MV-4-11 (cell line): ENCODE measurements around the gene PROCA1.
"Not testable (repeated sequence)": the region's sequence is repeated elsewhere in the genome, so short reads cannot be mapped to it uniquely, and the experiment has no call there.

ENCODE experiments used
- DNase-seq: peaks from one replicate; lab custom pipeline; 2025; lab: John Stamatoyannopoulos, UW

Gene PROCA1

DNA sequence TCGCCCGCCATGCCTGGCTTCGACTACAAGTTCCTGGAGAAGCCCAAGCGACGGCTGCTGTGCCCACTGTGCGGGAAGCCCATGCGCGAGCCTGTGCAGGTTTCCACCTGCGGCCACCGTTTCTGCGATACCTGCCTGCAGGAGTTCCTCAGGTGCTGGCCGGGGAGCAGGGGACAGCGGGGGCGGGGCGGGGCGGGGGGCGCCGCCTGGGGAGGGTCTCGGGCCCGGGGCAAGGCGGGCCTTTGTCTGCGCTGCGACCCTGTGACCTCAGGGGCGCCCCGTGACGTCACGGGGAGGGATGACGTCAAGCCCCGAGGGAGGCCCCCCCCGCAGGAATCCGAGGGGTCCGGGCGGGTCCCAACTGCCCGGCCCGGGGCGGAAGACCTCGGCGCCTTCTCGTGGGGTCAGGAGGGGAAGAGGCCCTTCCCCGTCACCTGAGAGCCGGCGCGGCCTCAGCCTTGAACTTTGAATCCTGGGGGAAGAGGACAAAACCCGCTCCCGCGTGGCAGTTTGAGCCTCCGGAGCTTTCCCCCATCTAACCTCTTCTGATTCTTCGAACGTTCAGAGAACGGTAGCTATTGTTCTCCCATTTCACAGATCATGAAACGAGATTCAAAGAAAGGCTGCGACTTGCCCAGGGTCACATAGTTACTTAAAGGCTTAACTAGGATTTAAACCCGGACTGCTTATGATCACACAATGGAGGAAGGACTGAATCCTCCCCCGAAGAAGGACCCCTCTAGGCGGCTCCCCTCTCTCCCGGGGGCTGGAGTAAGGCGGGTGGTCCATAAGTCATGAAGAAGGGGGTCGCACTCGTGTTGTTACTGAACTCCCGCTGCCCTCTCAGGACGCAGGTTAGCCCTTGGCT, 32.6 kb upstream of the PROCA1 start:
- no peak for DNase-seq

DNA sequence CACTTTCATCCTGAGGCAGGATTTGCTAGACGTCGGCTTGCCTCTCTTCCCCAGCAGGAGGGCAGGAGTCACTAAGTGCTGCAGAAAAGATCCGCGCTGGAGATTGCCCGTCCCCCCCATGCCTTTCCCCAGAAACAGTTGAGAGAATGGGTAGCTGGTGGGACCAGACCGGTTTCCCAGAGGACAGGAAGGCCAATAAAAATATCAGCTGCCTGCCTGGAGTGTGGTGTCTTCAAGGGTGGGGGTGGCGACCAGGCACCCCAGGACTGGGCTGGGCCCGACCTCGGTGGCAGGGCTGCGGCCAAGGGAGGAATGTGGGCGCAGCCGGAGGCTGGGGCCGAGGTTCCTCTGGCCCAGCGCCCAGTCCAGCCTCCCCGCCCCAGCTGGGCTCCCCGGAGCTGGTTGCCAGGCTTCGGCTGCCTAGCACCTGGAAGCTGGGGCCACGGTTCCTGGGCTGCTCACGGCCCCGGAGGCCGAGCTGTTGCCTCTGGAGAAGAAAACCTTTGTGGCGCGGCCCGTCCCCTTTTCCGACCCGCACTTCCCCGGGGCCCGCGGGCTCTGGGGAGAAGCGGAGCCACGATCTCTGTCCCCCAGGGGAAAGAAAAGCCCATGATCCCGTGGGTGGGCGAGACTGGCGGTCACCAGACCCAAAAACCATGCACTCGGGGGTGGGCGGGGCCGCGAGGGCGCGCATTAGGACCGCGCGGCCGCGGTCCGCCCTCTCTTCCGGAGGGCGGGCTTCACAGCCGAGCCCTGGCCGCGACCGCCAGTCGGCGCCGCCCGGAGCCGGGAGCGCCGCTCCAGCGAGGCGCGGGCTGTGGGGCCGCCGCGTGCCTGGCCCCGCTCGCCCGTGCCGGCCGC, 31.8 kb upstream of the PROCA1 start, which contains the start of gene TRAF4:
Gene TRAF4 (plus strand): TSS at position 769 of the 861 bp plus-strand sequence. CDS start 102 bp downstream, outside the sequence.
- peak; percentile 71 for DNase-seq

DNA sequence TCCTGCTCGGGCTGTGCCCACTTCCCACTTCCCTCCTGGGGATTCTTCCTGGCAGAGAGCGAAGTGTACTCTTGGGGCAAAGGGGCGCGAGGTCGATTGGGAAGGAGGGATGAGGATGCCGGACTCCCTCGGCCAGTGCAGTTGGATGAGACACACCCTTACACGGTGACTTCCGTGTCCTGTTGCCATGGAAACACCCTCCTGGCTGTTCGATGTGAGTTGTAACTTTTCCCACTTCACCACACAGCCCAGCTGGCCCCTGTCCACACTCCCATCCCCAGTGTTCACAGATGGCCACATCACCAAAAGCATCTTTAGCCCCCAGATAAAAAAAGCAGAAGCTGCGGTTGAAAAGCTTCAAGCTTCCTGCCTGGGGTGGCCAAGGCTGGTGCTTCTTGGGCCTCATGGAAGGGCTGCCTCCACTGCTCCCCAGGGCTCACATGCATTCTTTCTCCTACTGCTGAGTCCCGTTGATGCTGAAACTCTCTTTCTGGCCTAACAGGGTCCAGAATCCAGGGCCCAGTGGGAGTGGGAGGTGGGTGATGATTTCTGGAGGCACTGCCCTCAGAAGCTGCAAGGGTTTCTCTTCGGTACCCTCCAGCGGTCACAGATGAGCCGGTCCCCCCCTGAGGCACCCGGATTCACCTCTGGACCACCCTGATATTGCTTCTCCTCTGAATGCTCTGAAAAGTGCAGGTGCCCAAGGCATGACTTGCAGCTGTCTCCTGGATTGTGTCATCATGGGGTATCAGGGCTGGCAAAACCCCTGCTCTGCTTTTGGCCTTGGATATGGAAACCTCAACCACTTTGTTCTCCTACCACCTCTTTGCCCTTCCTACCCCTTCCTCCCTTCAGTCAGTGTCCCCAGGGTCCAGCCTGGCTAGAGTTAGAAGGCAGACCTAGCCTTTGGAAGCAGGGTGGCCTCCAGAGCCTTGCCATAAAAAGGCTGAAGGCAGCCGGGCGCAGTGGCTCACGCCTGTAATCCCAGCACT, 30.0 kb upstream of the PROCA1 start:
- peak; percentile 99 for DNase-seq

- no peak for DNase-seq
Measured at GRCh38 chr17:28740406-28741357, 29.0 kb upstream of the PROCA1 start.

GRCh38 chr17:28738680-28739384, 27.1 kb upstream of the PROCA1 start:
- DNase-seq, result no peak

DNA sequence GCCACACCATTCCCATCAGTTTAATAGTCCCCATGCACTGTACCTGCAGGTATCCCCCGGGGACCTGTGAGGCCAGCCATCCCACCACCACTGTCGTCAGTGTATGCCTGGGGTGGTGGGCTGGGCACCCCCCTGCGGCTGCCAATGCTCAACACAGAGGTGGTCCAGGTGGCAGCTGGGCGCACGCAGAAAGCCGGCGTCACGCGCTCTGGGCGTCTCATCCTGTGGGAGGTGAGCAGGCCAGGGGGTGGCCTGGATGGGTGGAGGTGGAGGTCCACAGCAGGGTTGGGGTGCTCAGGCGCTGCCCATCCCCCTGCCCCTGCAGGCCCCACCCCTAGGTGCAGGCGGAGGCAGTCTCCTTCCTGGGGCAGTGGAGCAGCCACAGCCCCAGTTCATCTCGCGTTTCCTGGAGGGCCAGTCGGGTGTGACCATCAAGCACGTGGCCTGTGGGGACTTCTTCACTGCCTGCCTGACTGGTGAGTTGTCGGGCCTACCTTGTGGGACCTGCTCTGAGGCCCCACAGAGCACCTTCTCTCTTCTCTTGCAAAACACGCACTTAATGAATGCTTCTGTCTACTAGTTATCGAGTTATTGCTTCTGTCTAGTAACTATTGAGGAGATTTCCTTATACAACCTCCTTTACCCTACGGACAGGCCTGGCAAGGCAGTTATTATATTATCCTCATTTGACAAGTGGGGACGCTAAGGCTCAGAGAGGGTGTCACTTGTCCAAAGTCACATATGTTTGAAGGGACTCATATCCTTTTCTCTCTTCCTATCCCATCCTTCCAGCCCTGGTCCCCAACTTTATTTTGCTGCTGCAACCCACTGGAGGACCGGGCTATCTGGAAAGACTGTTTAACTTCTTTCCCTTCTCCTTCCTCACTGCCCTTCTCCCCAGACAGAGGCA, 26.3 kb upstream of the PROCA1 start:
- DNase-seq, result no peak

- no peak for DNase-seq
Measured at GRCh38 chr17:28737316-28737715, 25.6 kb upstream of the PROCA1 start.

DNA sequence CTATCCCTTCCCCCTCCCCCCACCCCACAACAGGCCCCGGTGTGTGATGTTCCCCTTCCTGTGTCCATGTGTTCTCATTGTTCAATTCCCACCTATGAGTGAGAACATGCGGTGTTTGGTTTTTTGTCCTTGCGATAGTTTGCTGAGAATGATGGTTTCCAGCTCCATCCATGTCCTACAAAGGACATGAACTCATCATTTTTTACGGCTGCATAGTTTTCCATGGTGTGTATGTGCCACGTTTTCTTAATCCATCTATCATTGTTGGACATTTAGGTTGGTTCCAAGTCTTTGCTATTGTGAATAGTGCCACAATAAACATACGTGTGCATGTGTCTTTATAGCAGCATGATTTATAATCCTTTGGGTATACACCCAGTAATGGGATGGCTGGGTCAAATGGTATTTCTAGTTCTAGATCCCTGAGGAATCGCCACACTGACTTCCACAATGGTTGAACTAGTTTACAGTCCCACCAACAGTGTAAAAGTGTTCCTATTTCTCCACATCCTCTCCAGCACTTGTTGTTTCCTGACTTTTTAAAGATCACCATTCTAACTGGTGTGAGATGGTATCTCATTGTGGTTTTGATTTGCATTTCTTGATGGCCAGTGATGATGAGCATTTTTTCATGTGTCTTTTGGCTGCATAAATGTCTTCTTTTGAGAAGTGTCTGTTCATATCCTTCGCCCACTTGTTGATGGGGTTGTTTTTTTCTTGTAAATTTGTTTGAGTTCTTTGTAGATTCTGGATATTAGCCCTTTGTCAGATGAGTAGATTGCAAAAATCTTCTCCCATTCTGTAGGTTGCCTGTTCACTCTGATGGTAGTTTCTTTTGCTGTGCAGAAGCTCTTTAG, 24.5 kb upstream of the PROCA1 start:
- DNase-seq, result not testable (repeated sequence)

- DNase-seq, result no peak
Measured at GRCh38 chr17:28735242-28735722, 23.6 kb upstream of the PROCA1 start.

- no peak for DNase-seq
Measured at GRCh38 chr17:28734712-28735241, 23.1 kb upstream of the PROCA1 start.

- no peak for DNase-seq
Measured at GRCh38 chr17:28733346-28733745, 21.7 kb upstream of the PROCA1 start.

DNA sequence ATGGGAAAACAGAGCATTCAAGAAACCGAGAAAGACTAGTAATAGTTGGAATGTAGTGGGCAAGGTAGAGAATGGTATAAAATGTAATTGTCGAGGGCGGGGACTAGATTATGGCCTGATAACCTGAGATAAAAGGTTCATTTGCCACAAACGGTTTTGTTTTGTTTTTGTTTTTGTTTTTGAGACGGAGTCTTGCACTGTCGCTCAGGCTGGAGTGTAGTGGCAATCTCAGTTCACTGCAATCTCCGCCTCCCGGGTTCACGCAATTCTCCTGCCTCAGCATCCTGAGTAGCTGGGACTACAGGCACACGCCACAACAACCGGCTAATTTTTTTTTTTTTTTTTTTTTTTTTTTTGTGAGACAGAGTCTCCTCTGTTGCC, 18.3 kb upstream of the PROCA1 start:
- DNase-seq, result no peak

- DNase-seq, result peak; percentile 99
Measured at GRCh38 chr17:28728364-28729200, 16.9 kb upstream of the PROCA1 start, which contains the start of gene NEK8. Gene NEK8, plus strand, starts transcription at chr17:28728788. Its CDS starts 26 bp downstream, at chr17:28728814.

- peak; percentile 86 for DNase-seq
Measured at GRCh38 chr17:28726627-28727491, 15.2 kb upstream of the PROCA1 start.

GRCh38 chr17:28726226-28726626, 14.5 kb upstream of the PROCA1 start, which contains the start of gene TLCD1:
Gene TLCD1, minus strand, starts transcription at chr17:28726233. Its CDS starts 136 bp downstream, at chr17:28726097.
- DNase-seq, result peak; percentile 37
